MG63 (cell line): Measurements from ENCODE around the gene ADPRS. TPM values are rescaled to one million over a fixed set of nuclear protein-coding genes. Genes with fewer than 3 reads are reported as not detected.

Source experiments
- DNase-seq: peaks from one replicate; pipeline ENCODE4 v3.0.0-alpha.2; 2020
- H3K27me3 ChIP-seq: fragments of 250-450 bp; sonication (Bioruptor Pico); 2 replicates; pipeline ENCODE4 v1.5.1; 2020; ENCODE audit warnings: mild to moderate bottlenecking, moderate library complexity
- H3K36me3 ChIP-seq: fragments of 250-450 bp; sonication (Bioruptor Pico); 2 replicates; pipeline ENCODE4 v1.5.1; 2020; ENCODE audit warnings: mild to moderate bottlenecking, moderate library complexity
- H3K4me3 ChIP-seq: fragments of 250-450 bp; sonication (Bioruptor Pico); 2 replicates; pipeline ENCODE4 v1.5.1; 2020; ENCODE audit warnings: mild to moderate bottlenecking, moderate library complexity
- H3K9me3 ChIP-seq: fragments of 250-450 bp; sonication (Bioruptor Pico); 2 replicates; pipeline ENCODE4 v1.5.1; 2020; ENCODE audit warnings: mild to moderate bottlenecking, moderate library complexity
- total RNA-seq: library from RNA; depleted of rRNA; stranded (reverse); fragments of >200 nt; shearing (Covaris generic); gene quantifications from 2 replicates; pipeline ENCODE4 v1.2.3, GENCODE V29; 2014; ENCODE audit warnings: low replicate concordance

Gene ADPRS
- total RNA-seq, 1 experiment from 2014 or later, result 64.5 TPM

- H3K36me3 ChIP-seq, result peaks cover 2% of the 10 kb centered on the region; the same call in 1 of the 2 replicates
- H3K9me3 ChIP-seq, result no peaks in the 10 kb centered on the region
- no peaks in the 10 kb centered on the region for H3K27me3 ChIP-seq
- H3K4me3 ChIP-seq, result no peak overlapping the region
- DNase-seq, result no peak
Measured at GRCh38 chr1:36085126-36085525, 3.6 kb upstream of the ADPRS start.

- Histone ChIP-seq H3K9me3 (no peaks in the 10 kb centered on the region), H3K27me3 (no peaks in the 10 kb centered on the region), H3K36me3 (peaks cover 6% of the 10 kb centered on the region), H3K4me3 (no peak overlapping the region)
- no peak for DNase-seq
Measured at GRCh38 chr1:36085686-36086526, 2.8 kb upstream of the ADPRS start.

GRCh38 chr1:36086529-36087232 lies 2.0 kb upstream of the ADPRS start:
- Histone ChIP-seq H3K9me3 (no peaks in the 10 kb centered on the region), H3K36me3 (peaks cover 14% of the 10 kb centered on the region), H3K4me3 (no peak overlapping the region), H3K27me3 (no peaks in the 10 kb centered on the region)
- no peak for DNase-seq

DNA sequence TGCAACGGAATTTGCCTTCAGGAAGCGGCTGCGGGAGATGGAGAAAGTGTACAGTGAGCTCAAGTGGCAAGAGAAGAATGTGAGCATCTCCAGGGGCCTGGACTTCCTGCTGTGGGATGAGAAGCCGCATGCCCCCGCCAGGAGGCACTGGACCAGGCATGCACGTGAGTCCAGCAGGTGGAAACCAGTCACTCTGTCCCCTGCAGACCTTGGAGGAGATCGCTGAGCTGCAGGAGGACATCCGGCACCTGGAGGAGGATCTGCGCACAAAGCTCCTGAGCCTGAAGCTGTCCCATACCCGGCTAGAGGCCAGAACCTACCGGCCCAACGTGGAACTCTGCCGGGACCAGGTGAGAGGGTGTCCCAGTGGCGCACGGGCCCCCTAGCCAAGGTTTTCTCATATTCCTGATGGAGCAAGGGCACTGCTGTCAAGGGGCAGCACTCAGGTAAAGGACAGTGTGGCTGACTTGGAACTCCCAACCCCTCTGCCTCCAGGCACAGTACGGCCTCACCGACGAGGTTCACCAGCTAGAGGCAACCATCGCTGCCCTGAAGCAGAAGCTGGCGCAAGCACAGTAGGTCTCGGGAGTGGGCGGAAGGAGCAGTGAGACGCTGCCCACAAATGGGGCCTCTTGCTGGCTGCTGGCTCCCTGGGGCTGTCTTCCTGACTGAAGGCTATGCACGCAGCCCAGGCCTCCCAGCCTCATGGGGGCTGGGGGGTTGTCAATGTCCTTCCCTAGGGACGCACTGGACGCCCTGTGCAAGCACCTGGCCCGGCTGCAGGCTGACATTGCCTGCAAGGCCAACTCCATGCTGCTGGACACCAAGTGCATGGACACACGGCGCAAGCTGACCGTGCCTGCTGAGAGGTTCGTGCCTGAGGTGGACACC lies 1.2 kb upstream of the ADPRS start:
- no peak for DNase-seq
- Histone ChIP-seq H3K27me3 (no peaks in the 10 kb centered on the region), H3K4me3 (no peak overlapping the region), H3K9me3 (no peaks in the 10 kb centered on the region), H3K36me3 (peaks cover 22% of the 10 kb centered on the region)

- DNase-seq, result no peak
- H3K36me3 ChIP-seq, result peaks cover 30% of the 10 kb centered on the region
Measured at GRCh38 chr1:36088265-36088576, 471 bp upstream of the ADPRS start.

DNA sequence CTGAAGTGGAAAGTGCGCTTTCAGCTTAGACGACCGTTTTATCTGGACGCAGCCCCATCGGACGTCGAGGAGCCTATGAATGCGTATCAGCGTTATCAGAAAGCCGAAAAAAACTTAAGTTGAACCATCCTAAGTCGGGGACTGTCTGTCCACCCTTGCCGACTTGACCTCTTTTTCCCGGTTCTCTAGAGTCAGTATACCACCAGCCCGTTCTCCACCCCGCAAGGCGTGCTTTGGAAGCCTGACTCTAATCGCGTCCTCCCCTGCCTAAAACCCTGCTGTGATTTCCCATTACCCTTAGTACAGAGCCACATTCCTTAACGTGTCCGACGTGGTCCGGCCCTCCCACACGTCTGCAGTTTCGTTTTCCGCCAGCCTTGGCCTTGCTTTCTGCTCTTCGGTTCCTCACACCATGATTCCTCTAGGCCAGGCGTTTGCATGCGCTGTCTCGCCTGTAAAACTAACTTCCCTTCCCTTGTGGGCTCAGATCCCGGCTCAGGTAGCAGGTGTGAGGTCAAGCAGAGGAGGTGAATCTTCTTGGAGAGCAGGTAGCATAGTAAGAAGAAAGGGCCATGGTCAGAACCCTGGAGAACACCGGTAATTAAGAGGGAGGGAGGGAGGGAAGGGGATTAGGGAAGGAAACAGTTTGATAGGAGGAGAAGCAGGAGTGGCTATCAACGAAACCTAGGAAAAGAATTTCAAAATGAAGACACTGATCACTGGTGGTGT lies 865 bp downstream of the ADPRS start:
- Histone ChIP-seq H3K36me3 (peaks cover 42% of the 10 kb centered on the region), H3K27me3 (no peaks in the 10 kb centered on the region), H3K4me3 (peak overlapping the region; percentile 86), H3K9me3 (no peaks in the 10 kb centered on the region)
- peak; percentile 44 for DNase-seq

More at GRCh38 chr1:36088265-36088576, 471 bp upstream of the ADPRS start:
- no peaks in the 10 kb centered on the region for H3K27me3 ChIP-seq
- H3K9me3 ChIP-seq, result no peaks in the 10 kb centered on the region
- peak overlapping the region; percentile 86 for H3K4me3 ChIP-seq

GRCh38 chr1:36091141-36091540 lies 2.4 kb downstream of the ADPRS start:
- no peaks in the 10 kb centered on the region for H3K9me3 ChIP-seq
- H3K4me3 ChIP-seq, result no peak overlapping the region
- H3K36me3 ChIP-seq, result peaks cover 44% of the 10 kb centered on the region
- no peak for DNase-seq
- no peaks in the 10 kb centered on the region for H3K27me3 ChIP-seq

- Histone ChIP-seq H3K9me3 (no peaks in the 10 kb centered on the region), H3K4me3 (no peak overlapping the region), H3K27me3 (no peaks in the 10 kb centered on the region), H3K36me3 (peaks cover 44% of the 10 kb centered on the region)
- DNase-seq, result no peak
Measured at GRCh38 chr1:36091698-36092097, 3.0 kb downstream of the ADPRS start.

GRCh38 chr1:36092166-36092797 lies 3.6 kb downstream of the ADPRS start:
- no peak overlapping the region for H3K4me3 ChIP-seq
- peaks cover 44% of the 10 kb centered on the region for H3K36me3 ChIP-seq
- DNase-seq, result no peak
- no peaks in the 10 kb centered on the region for H3K9me3 ChIP-seq
- H3K27me3 ChIP-seq, result no peaks in the 10 kb centered on the region

- no peak for DNase-seq
- Histone ChIP-seq H3K9me3 (no peaks in the 10 kb centered on the region), H3K36me3 (peaks cover 44% of the 10 kb centered on the region), H3K4me3 (no peak overlapping the region), H3K27me3 (no peaks in the 10 kb centered on the region)
Measured at GRCh38 chr1:36092798-36093185, 4.1 kb downstream of the ADPRS start.

GRCh38 chr1:36093226-36093625 lies 4.5 kb downstream of the ADPRS start:
- Histone ChIP-seq H3K27me3 (no peaks in the 10 kb centered on the region), H3K4me3 (no peak overlapping the region), H3K36me3 (peaks cover 44% of the 10 kb centered on the region), H3K9me3 (no peaks in the 10 kb centered on the region)
- DNase-seq, result no peak

- no peak overlapping the region for H3K4me3 ChIP-seq
- no peaks in the 10 kb centered on the region for H3K9me3 ChIP-seq
- H3K36me3 ChIP-seq, result peaks cover 44% of the 10 kb centered on the region
- no peak for DNase-seq
- no peaks in the 10 kb centered on the region for H3K27me3 ChIP-seq
Measured at GRCh38 chr1:36093929-36094328, 5.2 kb downstream of the ADPRS start.

DNA sequence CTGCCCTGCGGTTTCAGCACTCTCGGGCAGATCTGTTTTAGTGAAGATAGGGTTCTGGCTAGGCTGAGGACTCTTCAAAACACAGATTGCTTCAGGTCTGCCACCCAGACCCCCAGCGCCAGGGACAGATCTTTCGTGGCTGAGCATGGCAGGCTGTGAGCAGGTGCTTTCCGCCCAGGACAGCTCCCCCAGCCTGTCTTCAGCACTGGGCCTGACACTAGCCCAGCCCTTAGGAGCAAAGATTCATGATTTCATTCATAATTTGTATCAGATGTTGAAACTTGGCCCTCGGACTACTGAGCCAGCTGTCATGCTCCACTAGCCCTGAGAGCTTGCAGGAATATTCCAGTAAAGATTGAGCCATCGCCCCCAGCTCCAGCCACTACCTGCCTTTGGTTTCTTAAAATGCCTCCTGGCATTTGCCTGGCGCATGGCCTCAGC lies 5.9 kb downstream of the ADPRS start:
- no peak for DNase-seq
- no peaks in the 10 kb centered on the region for H3K27me3 ChIP-seq
- H3K4me3 ChIP-seq, result no peak overlapping the region
- H3K9me3 ChIP-seq, result no peaks in the 10 kb centered on the region
- H3K36me3 ChIP-seq, result peaks cover 44% of the 10 kb centered on the region

- Histone ChIP-seq H3K4me3 (no peak overlapping the region), H3K9me3 (no peaks in the 10 kb centered on the region), H3K27me3 (no peaks in the 10 kb centered on the region), H3K36me3 (peaks cover 38% of the 10 kb centered on the region)
- DNase-seq, result no peak
Measured at GRCh38 chr1:36095760-36096405, 7.2 kb downstream of the ADPRS start.

- peaks cover 29% of the 10 kb centered on the region for H3K36me3 ChIP-seq
- H3K27me3 ChIP-seq, result no peaks in the 10 kb centered on the region
- no peak overlapping the region for H3K4me3 ChIP-seq
- peak; percentile 43 for DNase-seq
- H3K9me3 ChIP-seq, result no peaks in the 10 kb centered on the region
Measured at GRCh38 chr1:36096500-36097432, 8.1 kb downstream of the ADPRS start.
